ENCODE measurements around the gene TRIM37.

The TRIM37 gene

GRCh38 chr17:58982626-58983025, 124.1 kb downstream of the TRIM37 start:
- Histone ChIP-seq H3K4me3 (ENCODE audit: low read length) (no peak overlapping the region), H3F3A (ENCODE audit: insufficient read depth, low read length) (no peaks in the 10 kb centered on the region), H3K27ac (ENCODE audit: low read length) (no peak overlapping the region), H3K27me3 (replicated peaks; ENCODE audit: insufficient read depth, low read length) (no peaks in the 10 kb centered on the region), H3K9me3 (replicated peaks; ENCODE audit: insufficient read depth, low read length) (no peaks in the 10 kb centered on the region), H3K79me2 (ENCODE audit: low read length) (no peaks in the 10 kb centered on the region), H4K20me1 (ENCODE audit: insufficient read depth, low read length) (no peaks in the 10 kb centered on the region), H3K9ac (ENCODE audit: low read length) (no peak overlapping the region), H2AFZ (ENCODE audit: low read length) (no peak overlapping the region), H3K4me2 (ENCODE audit: low read depth, low read length) (no peak overlapping the region), H3K4me1 (ENCODE audit: low read length) (no peaks in the 10 kb centered on the region), H3K36me3 (replicated peaks; ENCODE audit: insufficient read depth, low read length) (no peaks in the 10 kb centered on the region), H3K9me2 (replicated peaks; ENCODE audit: insufficient read depth, low read length) (no peaks in the 10 kb centered on the region)
- DNase-seq = no peak
- no peak for TF ChIP-seq CTCF (IDR thresholded peaks at IDR 0.05; ENCODE audit: low read length)
- TF ChIP-seq EZH2phosphoT487 (IDR thresholded peaks at IDR 0.05; ENCODE audit: low read length) = no peak
- no peak for TF ChIP-seq EZH2 (optimal IDR thresholded peaks at IDR 0.05; ENCODE audit: low read depth, low read length)

- Histone ChIP-seq H3K9me3 (replicated peaks; ENCODE audit: insufficient read depth, low read length) (no peaks in the 10 kb centered on the region), H3K4me1 (ENCODE audit: low read length) (no peaks in the 10 kb centered on the region), H3F3A (ENCODE audit: insufficient read depth, low read length) (no peaks in the 10 kb centered on the region), H3K27ac (ENCODE audit: low read length) (no peak overlapping the region), H4K20me1 (ENCODE audit: insufficient read depth, low read length) (no peaks in the 10 kb centered on the region), H3K4me3 (ENCODE audit: low read length) (no peak overlapping the region), H3K36me3 (replicated peaks; ENCODE audit: insufficient read depth, low read length) (no peaks in the 10 kb centered on the region), H3K79me2 (ENCODE audit: low read length) (no peaks in the 10 kb centered on the region), H3K4me2 (ENCODE audit: low read depth, low read length) (no peak overlapping the region), H3K9ac (ENCODE audit: low read length) (no peak overlapping the region), H2AFZ (ENCODE audit: low read length) (no peak overlapping the region), H3K27me3 (replicated peaks; ENCODE audit: insufficient read depth, low read length) (no peaks in the 10 kb centered on the region), H3K9me2 (replicated peaks; ENCODE audit: insufficient read depth, low read length) (no peaks in the 10 kb centered on the region)
- TF ChIP-seq EZH2 (optimal IDR thresholded peaks at IDR 0.05; ENCODE audit: low read depth, low read length) (no peak), EZH2phosphoT487 (IDR thresholded peaks at IDR 0.05; ENCODE audit: low read length) (no peak), CTCF (IDR thresholded peaks at IDR 0.05; ENCODE audit: low read length) (no peak)
- no peak for DNase-seq
Measured at GRCh38 chr17:58980706-58981481, 125.8 kb downstream of the TRIM37 start.

GRCh38 chr17:58976541-58976940, 130.1 kb downstream of the TRIM37 start:
- TF ChIP-seq CTCF (IDR thresholded peaks at IDR 0.05; ENCODE audit: low read length) (no peak), EZH2 (optimal IDR thresholded peaks at IDR 0.05; ENCODE audit: low read depth, low read length) (no peak), EZH2phosphoT487 (IDR thresholded peaks at IDR 0.05; ENCODE audit: low read length) (no peak)
- no peaks in the 10 kb centered on the region for H3K36me3 ChIP-seq (replicated peaks; ENCODE audit: insufficient read depth, low read length)
- H3K4me1 ChIP-seq (ENCODE audit: low read length) = 0 out of 2 replicates have a peak, but pooled peaks cover 3% of the 10 kb centered on the region

More at GRCh38 chr17:58976541-58976940, 130.1 kb downstream of the TRIM37 start:
- Histone ChIP-seq H3K9me2 (replicated peaks; ENCODE audit: insufficient read depth, low read length) (no peaks in the 10 kb centered on the region), H3K9ac (ENCODE audit: low read length) (no peak overlapping the region), H3K79me2 (ENCODE audit: low read length) (no peaks in the 10 kb centered on the region), H3K27me3 (replicated peaks; ENCODE audit: insufficient read depth, low read length) (no peaks in the 10 kb centered on the region), H3K4me3 (ENCODE audit: low read length) (no peak overlapping the region), H3K9me3 (replicated peaks; ENCODE audit: insufficient read depth, low read length) (no peaks in the 10 kb centered on the region), H3F3A (ENCODE audit: insufficient read depth, low read length) (no peaks in the 10 kb centered on the region), H4K20me1 (ENCODE audit: insufficient read depth, low read length) (no peaks in the 10 kb centered on the region), H2AFZ (ENCODE audit: low read length) (no peak overlapping the region), H3K4me2 (ENCODE audit: low read depth, low read length) (no peak overlapping the region), H3K27ac (ENCODE audit: low read length) (no peak overlapping the region)
- no peak for DNase-seq

Data from MM.1S (cell line).